ENCODE results near the gene MACROD2. TPM values are rescaled to one million over a fixed set of nuclear protein-coding genes. Genes with fewer than 3 reads are reported as not detected.
A peak's percentile ranks its signal among the peaks of the same experiment; 100 is the strongest.
"Not testable (repeated sequence)": the region's sequence is repeated elsewhere in the genome, so short reads cannot be mapped to it uniquely, and the experiment has no call there.

The MACROD2 gene
- total RNA-seq, 1 donor from 2014 or later: 6.4 TPM

DNA sequence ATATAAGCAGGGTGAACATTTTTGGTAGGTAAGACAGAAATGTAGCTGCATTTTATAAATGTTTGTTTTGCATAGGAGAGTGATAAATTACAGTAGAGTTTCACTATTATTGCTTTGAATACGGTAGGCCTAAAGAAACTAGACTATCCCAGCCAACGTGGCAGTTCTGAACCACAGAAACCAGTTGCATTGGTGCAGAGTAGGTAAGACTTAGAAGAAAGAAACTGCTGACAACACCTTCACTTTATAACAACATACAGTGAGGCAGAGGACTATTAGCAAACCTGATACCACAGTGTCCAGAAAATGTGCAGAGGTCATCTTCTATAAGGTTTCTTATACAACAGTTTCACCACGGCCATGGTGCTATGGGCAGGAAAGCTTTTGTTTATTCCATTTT, 2011.8 kb downstream of the MACROD2 start:
- Mint-ChIP-seq H3K36me3 (ENCODE audit: low read depth) (no peaks in the 10 kb centered on the region), H3K4me3 (no peak overlapping the region), H3K27me3 (ENCODE audit: low read depth) (no peaks in the 10 kb centered on the region), H3K27ac (ENCODE audit: unreplicated experiment) (no peak overlapping the region), H3K4me1 (peaks cover 18% of the 10 kb centered on the region), H3K9me3 (peaks cover 3% of the 10 kb centered on the region)
- DNase-seq (ENCODE audit: low read depth, low spot score): no peak
- TF ChIP-seq, protein P1, sequence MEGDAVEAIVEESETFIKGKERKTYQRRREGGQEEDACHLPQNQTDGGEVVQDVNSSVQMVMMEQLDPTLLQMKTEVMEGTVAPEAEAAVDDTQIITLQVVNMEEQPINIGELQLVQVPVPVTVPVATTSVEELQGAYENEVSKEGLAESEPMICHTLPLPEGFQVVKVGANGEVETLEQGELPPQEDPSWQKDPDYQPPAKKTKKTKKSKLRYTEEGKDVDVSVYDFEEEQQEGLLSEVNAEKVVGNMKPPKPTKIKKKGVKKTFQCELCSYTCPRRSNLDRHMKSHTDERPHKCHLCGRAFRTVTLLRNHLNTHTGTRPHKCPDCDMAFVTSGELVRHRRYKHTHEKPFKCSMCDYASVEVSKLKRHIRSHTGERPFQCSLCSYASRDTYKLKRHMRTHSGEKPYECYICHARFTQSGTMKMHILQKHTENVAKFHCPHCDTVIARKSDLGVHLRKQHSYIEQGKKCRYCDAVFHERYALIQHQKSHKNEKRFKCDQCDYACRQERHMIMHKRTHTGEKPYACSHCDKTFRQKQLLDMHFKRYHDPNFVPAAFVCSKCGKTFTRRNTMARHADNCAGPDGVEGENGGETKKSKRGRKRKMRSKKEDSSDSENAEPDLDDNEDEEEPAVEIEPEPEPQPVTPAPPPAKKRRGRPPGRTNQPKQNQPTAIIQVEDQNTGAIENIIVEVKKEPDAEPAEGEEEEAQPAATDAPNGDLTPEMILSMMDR (conservative IDR thresholded peaks at IDR 0.05): no peak

DNA sequence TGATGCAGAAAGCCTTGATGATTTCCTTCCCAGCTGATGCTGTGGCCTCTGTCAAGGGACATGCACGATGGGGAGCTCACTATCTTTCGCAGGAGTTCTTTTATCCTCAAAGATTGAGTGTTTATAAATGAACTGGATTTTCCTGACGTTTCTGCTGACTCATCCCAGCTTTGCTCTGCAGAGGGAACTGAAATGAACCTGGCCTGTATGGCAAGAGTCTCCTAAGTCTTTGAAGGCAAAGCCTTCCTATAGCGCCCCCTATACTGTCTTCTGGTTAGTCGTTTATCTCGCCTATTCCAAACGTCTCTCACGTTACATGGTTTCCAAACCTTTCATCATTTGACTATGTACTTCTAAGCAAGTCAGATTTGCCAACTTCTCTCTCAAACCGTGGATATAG, 2012.6 kb downstream of the MACROD2 start:
- DNase-seq (ENCODE audit: low read depth, low spot score): no peak
- H3K4me3 Mint-ChIP-seq: no peak overlapping the region
- H3K36me3 Mint-ChIP-seq (ENCODE audit: low read depth): no peaks in the 10 kb centered on the region
- H3K27me3 Mint-ChIP-seq (ENCODE audit: low read depth): no peaks in the 10 kb centered on the region
- TF ChIP-seq, protein P1 (conservative IDR thresholded peaks at IDR 0.05): no peak
- H3K27ac Mint-ChIP-seq (ENCODE audit: unreplicated experiment): no peak overlapping the region
- peaks cover 3% of the 10 kb centered on the region for H3K9me3 Mint-ChIP-seq
- H3K4me1 Mint-ChIP-seq: peaks cover 18% of the 10 kb centered on the region

DNA sequence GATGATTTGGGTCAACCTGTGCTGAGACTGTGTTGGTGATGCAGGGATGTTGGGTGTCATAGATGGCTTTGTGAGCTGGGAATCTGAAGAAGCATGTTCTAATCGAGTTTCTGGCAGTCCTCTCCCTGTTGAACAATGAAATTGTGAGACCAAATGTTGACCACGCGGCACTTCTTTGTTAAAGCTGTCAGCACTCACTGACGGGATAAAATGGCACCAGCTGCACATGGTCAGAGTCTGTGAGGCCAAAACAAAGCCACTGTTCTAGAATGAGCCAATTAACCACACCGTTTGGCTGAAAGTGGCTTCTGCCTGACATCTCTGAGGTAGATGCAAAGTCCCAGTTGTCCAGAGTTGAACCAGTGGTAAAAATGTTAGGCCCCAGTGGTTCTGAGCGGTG, 2015.7 kb downstream of the MACROD2 start:
- Mint-ChIP-seq H3K4me1 (peaks cover 14% of the 10 kb centered on the region), H3K27me3 (ENCODE audit: low read depth) (no peaks in the 10 kb centered on the region), H3K27ac (ENCODE audit: unreplicated experiment) (peak overlapping the region; percentile 89), H3K9me3 (peaks cover 3% of the 10 kb centered on the region), H3K4me3 (no peak overlapping the region), H3K36me3 (ENCODE audit: low read depth) (no peaks in the 10 kb centered on the region)
- TF ChIP-seq, protein P1 (conservative IDR thresholded peaks at IDR 0.05): no peak
- DNase-seq (ENCODE audit: low read depth, low spot score): no peak

DNA sequence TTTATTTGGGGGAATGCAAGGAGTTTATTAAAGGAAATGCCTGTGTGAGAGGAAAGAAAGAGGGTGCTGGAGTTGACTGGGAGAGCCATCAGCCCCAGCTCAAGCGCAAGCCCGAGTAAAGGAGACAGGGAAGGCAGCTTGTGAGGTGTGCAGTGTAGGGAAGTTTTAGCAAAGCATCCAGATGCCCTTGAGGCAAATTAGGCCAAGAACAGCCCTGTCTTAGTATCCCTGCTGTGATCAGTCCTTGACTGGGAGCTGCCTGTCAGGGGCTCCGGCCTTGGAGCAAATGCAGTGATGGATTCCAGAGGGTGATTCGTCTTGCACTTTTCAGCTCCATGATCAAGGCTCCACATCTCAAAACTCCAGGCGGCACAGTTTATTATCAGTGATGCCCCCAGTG, 2016.2 kb downstream of the MACROD2 start:
- Mint-ChIP-seq H3K9me3 (peaks cover 3% of the 10 kb centered on the region), H3K4me1 (peaks cover 11% of the 10 kb centered on the region), H3K27me3 (ENCODE audit: low read depth) (no peaks in the 10 kb centered on the region), H3K27ac (ENCODE audit: unreplicated experiment) (peak overlapping the region; percentile 89), H3K36me3 (ENCODE audit: low read depth) (no peaks in the 10 kb centered on the region), H3K4me3 (no peak overlapping the region)
- no peak for DNase-seq (ENCODE audit: low read depth, low spot score)
- TF ChIP-seq, protein P1 (conservative IDR thresholded peaks at IDR 0.05): no peak

DNA sequence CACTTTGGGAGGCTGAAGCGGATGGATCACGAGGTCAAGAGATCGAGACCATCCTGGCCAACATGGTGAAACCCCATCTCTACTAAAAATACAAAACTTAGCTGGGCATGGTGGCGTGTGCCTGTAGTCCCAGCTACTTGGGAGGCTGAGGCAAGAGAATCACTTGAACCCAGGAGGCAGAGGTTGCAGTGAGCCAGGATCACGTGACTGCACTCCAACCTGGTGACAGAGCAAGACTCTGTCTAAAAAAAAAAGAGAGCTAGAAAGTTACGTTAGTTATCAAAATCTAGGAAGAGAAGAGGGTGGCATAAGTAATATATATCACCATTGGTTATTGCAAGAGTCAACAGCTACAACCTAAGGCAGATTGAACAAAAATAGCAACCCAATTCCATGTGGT, 2017.6 kb downstream of the MACROD2 start:
- H3K4me3 Mint-ChIP-seq; DNase-seq (ENCODE audit: low read depth, low spot score); H3K27me3 Mint-ChIP-seq (ENCODE audit: low read depth); H3K27ac Mint-ChIP-seq (ENCODE audit: unreplicated experiment); H3K36me3 Mint-ChIP-seq (ENCODE audit: low read depth); H3K9me3 Mint-ChIP-seq: not testable (repeated sequence)
- peaks cover 11% of the 10 kb centered on the region for H3K4me1 Mint-ChIP-seq

DNA sequence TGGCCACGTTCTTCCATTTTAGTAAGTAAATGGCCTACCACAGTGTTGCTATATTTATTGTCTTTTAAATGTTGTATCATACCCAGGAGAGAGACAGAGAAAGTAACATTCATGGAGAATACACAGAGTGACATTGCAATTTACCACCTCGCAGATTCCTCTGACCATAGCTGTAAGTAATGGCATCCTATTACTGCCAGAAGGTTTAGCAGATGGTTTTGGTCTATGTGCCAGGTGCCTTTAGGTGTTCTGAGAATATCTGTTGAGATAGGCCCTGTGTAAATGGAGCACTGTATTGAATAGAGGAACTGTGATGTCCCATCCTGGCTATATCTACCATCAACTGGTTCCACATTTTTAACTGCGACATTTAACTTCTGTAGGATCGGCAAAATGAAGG, 2018.3 kb downstream of the MACROD2 start:
- H3K27me3 Mint-ChIP-seq (ENCODE audit: low read depth): no peaks in the 10 kb centered on the region
- H3K27ac Mint-ChIP-seq (ENCODE audit: unreplicated experiment): no peak overlapping the region
- no peak overlapping the region for H3K4me3 Mint-ChIP-seq
- TF ChIP-seq, protein P1 (conservative IDR thresholded peaks at IDR 0.05): no peak
- no peaks in the 10 kb centered on the region for H3K36me3 Mint-ChIP-seq (ENCODE audit: low read depth)
- H3K4me1 Mint-ChIP-seq: peaks cover 11% of the 10 kb centered on the region
- DNase-seq (ENCODE audit: low read depth, low spot score): no peak
- H3K9me3 Mint-ChIP-seq: peaks cover 7% of the 10 kb centered on the region

Data from neural crest cell (in vitro differentiated cells).